SU-DHL-6 (cell line): ENCODE measurements around the gene RTN4R.

Experiments used
- EZH2phosphoT487 ChIP-seq: fragments of 200-600 bp; sonication (generic), shearing (Covaris generic); conservative IDR thresholded peaks from 2 replicates; pipeline ENCODE4 v1.6.1; 2018; ENCODE audit warnings: mild to moderate bottlenecking, antibody characterized with exemption, low read length, moderate library complexity, mixed read lengths
- TF ChIP-seq, protein P1 (sequence below): fragments of 200-600 bp; sonication (generic); IDR thresholded peaks from one replicate; pipeline ENCODE4 v1.5.1; 2017; ENCODE audit warnings: antibody characterized with exemption, mild to moderate bottlenecking, low read length, moderate library complexity; ENCODE audit not compliant: insufficient read depth, poor library complexity, severe bottlenecking

DNA sequence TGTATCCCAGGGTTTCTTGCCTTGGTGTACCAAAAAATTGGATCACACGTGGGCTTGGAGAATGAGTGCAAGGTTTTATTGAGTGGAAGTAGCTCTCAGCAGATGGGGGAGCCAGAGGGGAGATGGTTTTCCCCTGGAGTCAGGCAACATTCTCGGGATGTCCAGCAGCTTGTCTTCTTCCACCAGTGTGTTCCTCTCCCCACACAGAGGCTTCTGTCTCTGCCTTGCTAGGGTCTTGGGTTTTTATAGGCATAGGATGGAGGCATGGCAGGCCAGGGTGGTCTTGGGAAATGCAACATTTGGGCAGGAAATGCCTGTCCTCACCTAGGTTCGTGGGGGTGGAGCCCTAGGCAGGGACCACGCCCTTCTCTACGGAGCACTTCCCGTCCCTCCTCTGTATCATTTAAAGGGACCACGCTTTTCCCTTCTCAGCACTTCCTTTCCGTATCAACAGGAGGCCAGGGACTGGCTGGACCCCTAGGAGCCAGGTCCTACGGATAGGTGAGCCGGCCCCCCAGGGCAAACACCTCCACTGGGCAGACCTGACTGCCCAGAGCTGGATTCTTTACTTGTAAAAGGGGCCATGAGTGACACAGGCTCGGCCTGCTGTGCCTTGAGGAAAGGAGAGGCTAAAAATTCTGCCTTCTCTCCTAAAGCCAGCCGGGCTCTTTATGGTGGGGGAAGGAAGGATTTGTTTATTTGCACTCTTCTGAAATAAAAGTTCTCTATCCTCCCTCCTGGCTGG lies 62.0 kb downstream of the RTN4R start:
- TF ChIP-seq, protein P1, sequence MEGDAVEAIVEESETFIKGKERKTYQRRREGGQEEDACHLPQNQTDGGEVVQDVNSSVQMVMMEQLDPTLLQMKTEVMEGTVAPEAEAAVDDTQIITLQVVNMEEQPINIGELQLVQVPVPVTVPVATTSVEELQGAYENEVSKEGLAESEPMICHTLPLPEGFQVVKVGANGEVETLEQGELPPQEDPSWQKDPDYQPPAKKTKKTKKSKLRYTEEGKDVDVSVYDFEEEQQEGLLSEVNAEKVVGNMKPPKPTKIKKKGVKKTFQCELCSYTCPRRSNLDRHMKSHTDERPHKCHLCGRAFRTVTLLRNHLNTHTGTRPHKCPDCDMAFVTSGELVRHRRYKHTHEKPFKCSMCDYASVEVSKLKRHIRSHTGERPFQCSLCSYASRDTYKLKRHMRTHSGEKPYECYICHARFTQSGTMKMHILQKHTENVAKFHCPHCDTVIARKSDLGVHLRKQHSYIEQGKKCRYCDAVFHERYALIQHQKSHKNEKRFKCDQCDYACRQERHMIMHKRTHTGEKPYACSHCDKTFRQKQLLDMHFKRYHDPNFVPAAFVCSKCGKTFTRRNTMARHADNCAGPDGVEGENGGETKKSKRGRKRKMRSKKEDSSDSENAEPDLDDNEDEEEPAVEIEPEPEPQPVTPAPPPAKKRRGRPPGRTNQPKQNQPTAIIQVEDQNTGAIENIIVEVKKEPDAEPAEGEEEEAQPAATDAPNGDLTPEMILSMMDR, result no peak
- no peak for TF ChIP-seq EZH2phosphoT487
